Tongue (tissue), 2 donors: ENCODE results near the gene KIF25. TPM values are rescaled to one million over a fixed set of nuclear protein-coding genes. Genes with fewer than 3 reads are reported as not detected.

Experiments
- DNase-seq: peaks from one replicate; pipeline ENCODE4 v3.0.0-alpha.2; 2015
- total RNA-seq: library from RNA; depleted of rRNA; stranded (reverse); fragments of >200 nt; gene quantifications from one replicate; pipeline ENCODE4 v1.2.3, GENCODE V29; 2014

KIF25 gene
- total RNA-seq, 1 donor from 2014 or later, result 0.82 TPM

- DNase-seq, result peak; percentile 81
These were observed 92.0 kb downstream of the KIF25 start for GRCh38 chr6:168089186-168090063.

DNA sequence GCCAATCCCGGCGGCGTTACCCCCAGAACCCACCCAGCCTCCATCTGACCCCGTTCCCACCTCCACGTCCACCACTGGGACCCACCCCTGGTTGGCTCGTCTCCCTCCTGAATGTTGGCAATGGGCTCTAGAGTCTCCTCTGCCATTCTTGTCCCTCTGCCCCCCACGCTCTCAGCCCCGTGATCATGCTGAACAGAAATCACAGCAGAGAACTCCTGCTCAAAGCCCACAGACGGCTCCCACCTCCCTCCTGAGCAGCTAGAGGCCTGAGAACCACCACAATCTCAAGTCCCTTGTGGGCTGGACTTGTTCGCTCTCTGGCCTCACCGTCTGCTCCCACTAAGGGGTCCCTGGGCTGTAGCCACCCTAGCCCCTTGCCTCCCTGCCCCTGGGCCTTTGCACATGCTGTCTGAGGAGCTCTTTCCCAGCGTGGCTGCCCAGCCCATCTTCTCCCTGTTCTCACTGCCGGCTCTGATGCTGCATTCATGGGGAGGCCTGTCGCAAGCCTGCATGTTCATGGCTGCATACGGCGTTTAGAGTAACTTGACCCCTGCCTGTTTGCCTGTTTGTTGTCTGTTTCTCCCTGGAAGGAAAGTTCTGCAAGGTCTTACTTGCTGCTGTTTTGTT is 92.7 kb downstream of the KIF25 start:
- DNase-seq, result no peak

DNA sequence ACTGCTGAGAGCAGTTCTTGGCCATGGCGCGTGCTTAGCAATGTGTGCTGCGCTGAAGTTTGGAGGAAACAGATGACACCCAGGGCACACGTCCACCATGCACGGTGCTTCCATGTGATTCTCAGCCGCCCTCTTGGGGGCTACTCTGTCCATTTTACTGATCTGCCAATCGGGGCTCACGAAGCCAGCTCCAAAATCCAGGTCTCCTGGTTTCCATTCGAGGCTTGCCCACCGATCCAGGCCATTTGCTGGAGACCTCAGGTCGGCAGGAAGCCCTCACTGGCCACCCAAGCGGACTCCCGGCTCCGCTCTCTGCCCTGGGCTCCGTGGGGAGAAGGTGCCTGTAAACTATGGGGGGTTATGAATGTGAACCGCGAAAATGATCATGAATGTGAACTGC is 93.2 kb downstream of the KIF25 start:
- DNase-seq, result no peak

GRCh38 chr6:168091381-168092264 is 94.2 kb downstream of the KIF25 start:
- DNase-seq, result no peak

GRCh38 chr6:168092541-168092940 is 95.1 kb downstream of the KIF25 start:
- no peak for DNase-seq

GRCh38 chr6:168093071-168093505 is 95.6 kb downstream of the KIF25 start:
- no peak for DNase-seq

DNA sequence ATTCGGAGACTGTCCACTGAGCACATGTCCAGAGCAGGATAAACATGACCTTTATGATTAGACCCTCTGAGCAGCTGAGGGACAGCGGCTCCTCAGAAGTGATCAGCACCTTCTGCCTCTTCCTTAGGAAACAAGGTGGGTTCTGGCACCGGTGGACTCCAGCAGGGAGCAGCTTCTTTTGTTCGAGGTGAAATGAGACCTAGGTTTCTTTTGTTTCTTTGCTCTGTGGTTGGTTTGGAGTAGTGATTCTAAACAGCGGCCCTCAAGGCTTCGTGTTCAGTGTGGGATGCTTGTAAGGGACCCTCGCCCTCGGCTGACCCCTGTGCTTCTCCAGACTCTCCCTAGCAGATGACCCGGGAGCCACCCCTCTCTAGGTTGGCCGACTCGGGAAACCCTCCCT is 96.2 kb downstream of the KIF25 start:
- no peak for DNase-seq

Other genes starting within 250 kb of the KIF25 start
- 135 TPM for gene AFDN, start 170.8 kb upstream of the KIF25 start, total RNA-seq
- 0.41 TPM for gene FRMD1, start 81.5 kb downstream of the KIF25 start, total RNA-seq